HG03457 (cell line): Measurements from ENCODE around the gene PEA15.

Source experiments
- ATAC-seq: cut with Tn5 transposase; IDR thresholded peaks from one replicate; pipeline ENCODE4 v1.9.1; 2021; ENCODE audit warnings: moderate number of reproducible peaks; ENCODE audit not compliant: unreplicated experiment

PEA15 gene

DNA sequence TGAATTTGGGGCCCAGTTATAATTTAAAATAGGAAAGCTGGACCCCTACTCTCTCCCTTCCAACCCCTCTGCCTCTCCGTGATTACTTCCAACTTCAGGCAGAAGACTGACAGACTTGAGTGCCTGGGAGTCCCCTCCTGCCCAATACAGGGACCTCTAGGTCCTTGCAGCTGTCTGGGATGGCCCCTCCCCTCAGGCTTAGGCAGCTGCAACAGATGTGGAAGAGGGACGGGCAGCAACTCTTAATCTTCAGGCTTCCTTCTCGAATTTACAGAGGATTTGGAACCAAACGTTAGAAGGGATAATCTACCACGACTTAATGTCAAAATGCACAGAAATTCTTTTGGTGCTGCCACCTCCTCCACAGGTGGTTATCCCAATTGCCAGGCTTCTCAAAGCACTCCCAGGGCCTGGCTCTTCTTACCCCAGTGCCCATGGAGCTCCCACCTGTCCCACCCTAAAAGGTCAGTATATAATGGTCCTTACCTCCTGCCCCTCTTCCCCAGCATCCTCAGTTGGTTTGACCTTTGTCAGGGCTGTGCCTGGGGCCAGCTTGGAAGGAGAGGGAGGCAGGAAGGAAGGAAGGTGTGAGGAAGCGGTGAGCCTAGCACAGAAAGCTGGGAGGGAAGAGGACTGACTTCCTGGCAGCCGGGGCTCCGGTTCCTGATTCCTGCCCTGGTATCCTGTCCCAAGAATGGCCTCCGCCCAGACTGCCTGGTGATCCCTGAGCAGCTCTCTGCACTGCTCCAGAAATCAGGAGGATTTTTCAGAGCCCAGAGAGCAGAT, 2.8 kb downstream of the PEA15 start:
- ATAC-seq, result no peak

DNA sequence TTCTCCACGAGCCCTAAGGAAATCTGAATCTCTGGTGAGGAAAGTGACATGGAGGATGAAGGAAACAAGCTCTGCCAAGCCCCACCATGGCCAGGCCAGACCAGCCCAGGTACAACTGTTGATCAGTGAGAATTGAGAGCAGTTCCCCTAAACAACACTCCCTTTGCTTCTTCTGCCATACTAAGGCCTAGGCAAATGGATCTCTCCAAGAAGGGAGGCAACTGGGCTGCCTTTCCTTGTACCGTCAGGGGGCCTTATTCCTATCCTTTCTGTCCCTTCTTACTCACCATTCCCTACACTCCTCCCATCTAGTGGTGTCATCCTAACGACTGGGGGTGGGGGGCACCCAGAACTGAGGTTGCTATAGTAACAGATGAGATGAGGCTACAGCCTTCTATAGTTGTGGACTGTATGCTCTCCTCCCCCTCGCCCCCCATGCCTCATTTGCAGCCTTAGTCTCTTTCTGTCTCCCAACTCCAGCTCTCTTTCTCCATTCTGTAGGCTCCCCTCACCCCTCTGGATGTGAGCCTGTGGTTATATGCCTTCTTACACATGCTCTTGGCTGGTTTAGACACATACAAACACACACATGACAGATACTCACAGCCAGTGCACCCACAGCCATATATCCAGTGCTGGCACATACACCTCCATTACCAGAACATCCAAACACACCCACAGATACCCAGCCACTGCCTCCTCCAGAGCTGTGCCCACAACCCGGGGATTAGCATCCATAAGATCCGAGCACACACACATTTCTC, 3.6 kb downstream of the PEA15 start:
- no peak for ATAC-seq

GRCh38 chr1:160209321-160210046, 4.3 kb downstream of the PEA15 start:
- no peak for ATAC-seq

GRCh38 chr1:160210561-160210960, 5.4 kb downstream of the PEA15 start:
- no peak for ATAC-seq

DNA sequence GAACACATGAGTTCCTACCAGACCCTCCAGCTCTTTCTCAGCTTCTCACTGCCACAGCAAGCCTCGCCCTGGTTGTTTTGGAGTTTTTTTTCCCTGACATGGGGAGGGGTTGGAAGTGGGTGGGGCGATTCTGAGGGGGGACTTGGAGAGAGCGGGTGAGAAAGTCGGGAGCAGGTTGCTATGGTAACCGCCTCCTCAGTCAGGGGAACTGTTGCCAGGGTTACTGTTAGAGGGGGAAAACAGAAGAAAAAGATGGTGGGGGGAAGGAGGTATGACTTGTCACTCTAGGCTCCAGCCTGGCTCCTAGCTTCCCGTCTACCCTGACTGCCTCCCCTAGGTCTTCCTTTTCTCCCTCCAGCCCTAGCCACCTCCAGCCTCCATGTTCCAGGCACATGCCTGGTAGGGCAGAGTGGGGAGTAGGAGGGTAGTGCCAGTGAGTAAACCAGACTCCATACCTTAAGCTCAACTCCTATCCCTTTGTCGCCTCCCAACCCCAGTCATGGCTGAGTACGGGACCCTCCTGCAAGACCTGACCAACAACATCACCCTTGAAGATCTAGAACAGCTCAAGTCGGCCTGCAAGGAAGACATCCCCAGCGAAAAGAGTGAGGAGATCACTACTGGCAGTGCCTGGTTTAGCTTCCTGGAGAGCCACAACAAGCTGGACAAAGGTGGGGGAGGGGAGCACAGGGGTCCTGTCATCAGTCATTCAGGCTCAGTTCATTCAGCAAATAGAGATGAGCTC, 6.0 kb downstream of the PEA15 start:
- ATAC-seq, result no peak

- no peak for ATAC-seq
Measured at GRCh38 chr1:160214481-160215140, 9.4 kb downstream of the PEA15 start.

DNA sequence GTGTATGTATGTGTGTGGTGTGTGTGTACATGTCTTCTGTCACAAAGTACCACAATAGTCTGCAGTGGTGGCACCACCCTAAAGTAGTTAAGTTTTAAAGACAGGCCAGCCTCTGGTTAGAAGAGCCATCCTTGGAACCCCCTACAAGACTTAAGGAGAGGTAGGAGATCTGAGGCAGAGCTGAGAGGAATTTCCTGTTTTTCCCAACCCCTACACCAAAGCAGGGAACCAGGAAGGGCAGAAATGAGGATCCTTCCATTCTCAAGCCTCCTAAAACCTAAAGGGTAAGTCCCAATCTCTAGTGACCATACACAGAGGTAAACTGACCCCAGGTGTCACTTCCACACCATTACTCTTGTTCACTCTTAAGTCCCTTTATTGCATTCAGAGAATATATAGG, 11.1 kb downstream of the PEA15 start:
- ATAC-seq, result no peak

- no peak for ATAC-seq
Measured at GRCh38 chr1:160217481-160218051, 12.4 kb downstream of the PEA15 start.

GRCh38 chr1:160219062-160219929, 14.1 kb downstream of the PEA15 start:
- ATAC-seq, result no peak

- ATAC-seq, result no peak
Measured at GRCh38 chr1:160220301-160220700, 15.1 kb downstream of the PEA15 start.

DNA sequence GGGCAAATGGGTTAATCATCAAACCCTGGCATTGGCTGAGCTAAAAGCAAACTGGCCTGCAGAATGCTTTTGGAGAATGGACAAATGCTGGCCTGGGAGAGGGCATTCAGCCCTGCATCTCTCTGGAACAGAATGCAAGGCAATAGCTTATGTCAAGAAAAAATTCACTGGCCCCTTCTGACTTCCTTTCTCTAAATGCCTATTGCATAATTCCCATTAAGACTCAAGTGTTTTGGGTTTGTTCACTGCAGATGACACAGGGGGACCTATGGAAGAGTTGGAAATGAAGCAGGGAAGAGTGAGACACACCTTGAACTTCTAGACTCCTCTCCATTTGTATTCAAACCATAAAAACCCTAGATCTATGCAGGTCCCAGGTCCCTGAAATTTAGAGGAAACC, 15.9 kb downstream of the PEA15 start:
- no peak for ATAC-seq

DNA sequence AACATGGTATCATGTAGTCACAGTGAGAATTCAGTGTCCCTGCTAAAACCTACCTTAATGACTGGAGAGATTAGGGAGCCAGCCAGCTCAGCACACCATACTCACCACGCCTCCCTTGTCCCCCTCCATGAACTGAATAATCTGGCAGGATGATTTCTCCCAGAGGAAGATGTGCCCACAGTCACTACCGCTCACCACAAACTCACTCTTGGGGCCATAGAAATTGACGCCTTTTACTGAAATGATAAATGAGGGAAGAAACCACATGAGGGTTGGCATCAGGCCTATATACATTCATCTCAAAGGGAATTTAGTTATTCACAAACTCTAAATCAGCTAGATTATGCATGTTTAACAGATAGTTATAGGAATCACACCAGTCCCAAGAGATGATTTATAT, 17.4 kb downstream of the PEA15 start:
- no peak for ATAC-seq

DNA sequence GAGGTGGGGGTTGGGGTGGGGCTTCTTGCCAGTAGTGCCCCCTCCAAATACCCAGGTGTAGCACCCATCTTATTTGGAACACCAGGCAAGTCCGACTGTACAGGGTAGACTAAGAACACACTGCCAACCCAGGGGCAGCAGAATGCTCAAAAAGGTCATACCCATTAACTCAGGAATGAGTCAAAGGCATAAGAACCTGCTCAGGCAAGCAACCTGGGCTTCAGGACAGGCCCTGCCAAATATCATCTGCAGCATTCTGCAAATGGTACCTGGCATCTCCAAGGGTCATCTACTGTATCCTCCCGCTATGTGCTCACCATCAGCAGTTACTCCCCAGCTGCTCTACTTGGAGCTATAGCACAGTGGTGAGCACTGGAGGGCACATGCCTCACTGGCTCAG, 19.4 kb downstream of the PEA15 start:
- no peak for ATAC-seq

DNA sequence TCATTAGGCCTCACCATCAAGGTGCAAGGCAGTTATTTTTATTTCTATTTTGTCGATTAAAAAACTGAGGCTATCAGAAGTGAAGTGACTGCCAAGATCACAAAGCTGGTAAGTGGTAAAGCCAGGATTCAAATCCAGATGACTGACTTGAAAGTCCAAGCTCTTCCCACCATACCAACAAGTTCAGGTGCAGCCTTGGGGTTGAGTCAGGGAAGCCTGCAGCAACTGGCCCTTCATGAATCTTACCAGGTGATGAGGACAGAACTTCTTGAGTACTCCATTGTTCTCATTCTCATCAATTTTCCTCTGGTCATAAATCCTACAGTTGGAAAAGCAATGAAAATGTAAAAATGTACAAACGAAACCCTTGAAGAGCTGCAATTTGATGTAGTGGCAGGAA, 20.2 kb downstream of the PEA15 start:
- no peak for ATAC-seq

- ATAC-seq, result no peak
Measured at GRCh38 chr1:160226623-160227022, 21.4 kb downstream of the PEA15 start.

- ATAC-seq, result no peak
Measured at GRCh38 chr1:160227034-160227433, 21.9 kb downstream of the PEA15 start.

DNA sequence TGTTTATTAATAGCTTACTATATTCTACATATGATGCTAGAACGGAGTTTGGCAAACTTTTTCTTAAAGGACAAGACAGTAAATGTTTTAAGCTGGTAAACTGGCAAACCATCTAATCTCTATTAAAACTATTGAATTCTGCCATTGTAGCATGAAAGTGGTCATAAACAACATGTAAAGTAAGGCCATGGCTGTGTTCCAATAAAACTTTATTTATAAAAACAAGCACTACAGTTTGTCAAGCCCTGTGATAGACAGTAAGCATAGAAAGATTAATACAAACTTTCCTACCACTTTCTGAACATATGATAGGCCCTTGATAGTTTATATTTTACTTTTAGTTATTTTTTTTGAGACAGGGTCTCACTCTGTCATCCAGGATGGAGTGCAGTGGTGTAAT, 22.4 kb downstream of the PEA15 start:
- no peak for ATAC-seq

DNA sequence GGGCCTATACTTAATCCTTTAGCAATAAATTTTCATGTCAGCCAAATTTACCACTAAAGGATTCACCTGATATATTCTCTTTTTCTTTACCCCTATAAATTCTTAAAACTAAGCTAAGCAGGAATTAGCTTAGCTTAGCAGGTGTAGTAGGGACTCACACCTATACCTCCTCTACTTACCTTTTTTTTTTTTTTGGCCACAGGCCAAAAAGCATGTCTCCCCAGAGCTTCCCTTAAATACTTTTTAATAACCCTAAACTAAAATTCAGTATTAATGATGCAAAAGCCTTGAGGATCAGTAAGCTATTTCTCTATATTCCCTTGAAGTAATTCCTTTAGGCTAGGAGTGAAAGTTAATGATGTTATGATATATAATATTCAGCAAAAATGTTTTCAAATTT, 23.2 kb downstream of the PEA15 start:
- ATAC-seq, result no peak

DNA sequence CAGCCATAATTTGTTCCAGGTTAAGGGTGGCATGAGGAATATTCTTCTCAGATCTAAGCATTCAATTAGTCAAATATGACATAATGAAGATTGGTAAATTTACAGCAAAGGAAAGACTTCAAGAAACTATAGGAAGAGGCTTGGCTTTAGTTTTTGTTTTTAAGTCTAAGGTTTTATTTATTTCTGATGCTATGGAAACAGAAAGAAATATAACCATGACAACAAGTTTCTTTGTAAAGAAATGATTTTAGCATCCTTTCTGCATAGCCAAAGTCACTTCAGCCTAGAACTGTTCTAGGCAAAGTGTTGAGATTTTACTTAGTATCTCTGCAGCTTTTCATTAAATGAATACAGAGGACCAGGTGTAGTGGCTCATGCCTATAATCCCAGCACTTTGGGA, 27.7 kb downstream of the PEA15 start:
- no peak for ATAC-seq
